ENCODE data around the gene PHKG2.

Gene PHKG2

DNA sequence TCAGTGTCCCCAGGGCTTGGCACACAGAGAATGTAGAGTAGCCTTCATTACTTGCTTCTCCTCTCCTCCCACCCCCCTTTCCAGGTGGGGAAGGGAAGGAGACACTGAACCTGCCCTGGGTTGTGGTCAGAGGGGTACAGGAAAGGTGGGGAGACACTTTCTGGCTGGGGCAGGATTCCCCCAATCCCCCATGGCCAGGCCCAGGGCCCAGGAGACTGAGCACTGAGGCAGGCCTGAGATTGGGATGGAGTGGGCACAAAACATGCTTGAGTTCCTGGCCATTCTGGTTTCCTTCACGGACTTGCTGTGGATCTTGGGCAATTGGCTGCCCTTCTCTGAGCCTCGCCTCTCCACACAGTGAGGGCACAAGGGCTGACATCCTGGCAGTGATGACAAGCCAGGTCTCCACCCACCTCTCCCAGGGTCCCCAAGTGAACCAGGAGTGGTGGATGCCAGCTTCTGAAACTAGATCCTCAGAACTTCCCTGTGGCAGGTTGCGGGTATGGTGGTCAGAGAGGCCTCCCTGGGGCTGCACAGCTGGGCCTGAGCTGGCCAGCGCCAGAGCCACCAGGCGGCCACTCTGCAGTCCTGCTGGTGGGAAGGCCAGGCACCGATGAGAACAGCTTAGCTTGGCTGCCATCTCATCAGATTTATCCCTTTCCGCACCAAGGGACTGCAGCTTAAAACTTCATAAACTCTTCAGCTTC lies 29.5 kb downstream of the PHKG2 start:
- no peak for DNase-seq

DNA sequence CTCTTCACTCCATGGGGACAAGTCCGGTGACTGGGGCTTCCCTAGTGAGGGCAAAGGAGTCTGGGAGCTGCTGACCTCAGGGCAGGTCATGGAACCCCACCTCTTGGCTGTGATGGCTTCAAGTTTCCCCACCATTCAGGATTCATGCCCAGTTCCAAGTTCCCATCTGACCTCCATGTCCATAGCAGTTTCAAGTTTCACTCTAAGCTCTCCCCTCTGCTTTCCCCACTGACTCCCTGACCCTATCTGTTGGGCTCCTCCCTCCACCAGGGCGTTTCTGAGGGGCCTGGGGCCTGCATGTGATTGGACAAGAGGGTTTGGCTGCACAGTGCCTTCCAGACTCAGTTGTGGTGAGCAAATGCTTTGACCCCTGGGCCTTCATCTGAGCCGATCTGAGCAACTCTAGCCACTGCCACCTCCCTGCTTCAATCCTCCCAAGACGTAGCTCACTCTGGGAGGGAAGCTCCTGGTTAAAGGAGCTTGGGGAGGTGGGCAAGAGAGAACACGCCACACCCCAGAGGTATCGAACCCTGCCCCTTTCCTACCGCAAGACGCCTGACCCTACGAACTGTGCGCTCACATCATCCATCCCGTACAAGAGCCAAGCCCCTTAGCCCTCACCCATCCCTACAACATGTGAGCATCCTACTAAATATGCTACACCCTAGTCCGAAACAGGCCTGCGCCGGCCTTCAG lies 30.5 kb downstream of the PHKG2 start:
- DNase-seq, result no peak

DNA sequence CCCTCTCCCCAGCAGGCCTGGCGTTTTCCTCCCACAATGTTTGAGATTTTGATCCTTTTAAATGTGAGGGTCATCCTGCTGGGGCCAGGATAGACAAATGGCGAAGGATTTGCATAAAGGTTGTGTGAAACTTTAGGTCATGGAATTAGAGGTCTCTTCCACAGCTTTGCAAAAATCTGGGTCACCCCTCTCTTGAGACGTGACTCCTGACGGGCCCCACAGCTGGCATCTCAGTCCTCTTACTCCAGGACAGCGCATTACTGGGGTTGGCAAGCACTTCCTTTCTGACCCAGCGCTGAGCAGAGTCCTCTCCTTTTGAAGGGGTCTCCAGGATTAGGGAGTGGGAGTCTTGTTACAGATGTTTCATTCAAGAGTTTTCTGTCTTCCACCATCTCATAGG lies 31.4 kb downstream of the PHKG2 start:
- DNase-seq, result no peak

DNA sequence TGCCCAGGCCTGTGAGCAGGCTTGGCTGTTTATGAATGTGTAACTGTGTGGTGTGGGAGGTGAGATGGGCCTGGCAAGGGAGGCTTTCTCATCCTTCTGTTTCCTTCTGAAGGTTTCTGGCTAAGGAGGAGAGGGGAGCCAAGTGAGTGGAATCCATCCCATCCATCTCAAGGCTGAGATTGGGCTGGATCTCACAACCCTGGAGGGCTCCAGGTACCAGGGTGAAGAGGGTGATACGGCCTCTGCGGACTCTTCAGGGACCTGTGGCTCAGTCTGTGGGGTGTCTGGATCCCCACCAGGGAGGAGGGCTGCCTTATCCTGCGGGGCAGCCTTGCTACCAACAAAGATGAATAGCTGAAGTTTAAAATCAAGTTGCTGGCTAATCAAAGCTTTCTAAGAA lies 31.8 kb downstream of the PHKG2 start:
- DNase-seq, result no peak

DNA sequence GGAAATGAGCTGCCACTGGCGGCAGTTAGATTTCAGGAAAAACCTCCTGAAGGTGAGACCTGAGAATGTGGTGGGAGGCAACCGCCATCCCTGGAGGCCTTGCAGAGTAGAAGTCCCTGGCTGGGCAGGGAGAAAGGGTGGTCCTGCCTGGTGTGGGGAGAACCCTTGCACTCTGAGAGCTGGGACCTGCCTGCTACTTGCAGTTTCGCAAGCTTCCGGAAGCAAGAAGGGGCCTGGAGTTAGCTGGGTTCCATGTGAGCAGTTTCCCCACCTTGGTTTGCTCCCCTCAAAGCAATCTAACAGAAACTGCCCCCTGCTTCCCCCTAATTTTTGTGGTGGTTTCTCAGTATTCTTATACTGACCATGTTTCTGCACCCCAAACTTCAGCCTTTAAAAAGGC lies 32.3 kb downstream of the PHKG2 start:
- no peak for DNase-seq

DNA sequence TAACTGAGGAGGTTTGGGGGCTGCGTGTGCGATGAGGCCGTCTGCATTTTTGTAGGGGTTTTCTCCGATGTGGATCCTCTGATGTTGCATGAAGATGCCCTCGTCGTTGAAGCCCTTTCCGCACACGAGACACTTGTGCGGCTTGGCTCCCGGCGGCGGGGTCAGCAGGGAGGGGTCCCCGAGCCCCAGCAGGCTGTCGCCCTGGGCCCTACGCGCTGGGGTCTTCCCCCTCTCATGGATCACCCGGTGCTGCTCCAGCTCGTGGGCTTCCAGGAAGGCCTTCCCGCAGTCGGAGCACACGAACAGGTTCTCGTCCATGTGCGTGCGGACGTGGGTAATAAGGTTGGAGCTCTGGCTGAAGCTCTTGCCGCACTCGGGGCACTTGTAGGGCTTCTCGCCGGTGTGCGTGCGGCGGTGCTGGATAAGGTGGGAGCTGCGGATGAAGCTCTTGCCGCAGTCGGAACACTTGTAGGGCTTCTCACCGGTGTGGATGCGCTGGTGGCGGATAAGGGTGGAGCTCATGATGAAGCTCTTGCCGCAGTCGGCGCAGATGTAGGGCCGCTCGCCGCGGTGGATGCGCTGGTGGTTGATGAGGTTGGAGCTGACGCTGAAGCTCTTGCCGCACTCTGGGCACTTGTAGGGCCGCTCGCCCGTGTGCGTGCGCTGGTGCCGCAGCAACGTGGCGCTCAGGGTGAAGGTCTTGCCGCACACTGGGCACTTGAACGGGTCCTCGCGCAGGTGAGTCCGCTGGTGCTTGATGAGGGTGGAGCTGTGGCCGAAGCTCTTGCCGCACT lies 34.5 kb downstream of the PHKG2 start:
- no peak for DNase-seq

DNA sequence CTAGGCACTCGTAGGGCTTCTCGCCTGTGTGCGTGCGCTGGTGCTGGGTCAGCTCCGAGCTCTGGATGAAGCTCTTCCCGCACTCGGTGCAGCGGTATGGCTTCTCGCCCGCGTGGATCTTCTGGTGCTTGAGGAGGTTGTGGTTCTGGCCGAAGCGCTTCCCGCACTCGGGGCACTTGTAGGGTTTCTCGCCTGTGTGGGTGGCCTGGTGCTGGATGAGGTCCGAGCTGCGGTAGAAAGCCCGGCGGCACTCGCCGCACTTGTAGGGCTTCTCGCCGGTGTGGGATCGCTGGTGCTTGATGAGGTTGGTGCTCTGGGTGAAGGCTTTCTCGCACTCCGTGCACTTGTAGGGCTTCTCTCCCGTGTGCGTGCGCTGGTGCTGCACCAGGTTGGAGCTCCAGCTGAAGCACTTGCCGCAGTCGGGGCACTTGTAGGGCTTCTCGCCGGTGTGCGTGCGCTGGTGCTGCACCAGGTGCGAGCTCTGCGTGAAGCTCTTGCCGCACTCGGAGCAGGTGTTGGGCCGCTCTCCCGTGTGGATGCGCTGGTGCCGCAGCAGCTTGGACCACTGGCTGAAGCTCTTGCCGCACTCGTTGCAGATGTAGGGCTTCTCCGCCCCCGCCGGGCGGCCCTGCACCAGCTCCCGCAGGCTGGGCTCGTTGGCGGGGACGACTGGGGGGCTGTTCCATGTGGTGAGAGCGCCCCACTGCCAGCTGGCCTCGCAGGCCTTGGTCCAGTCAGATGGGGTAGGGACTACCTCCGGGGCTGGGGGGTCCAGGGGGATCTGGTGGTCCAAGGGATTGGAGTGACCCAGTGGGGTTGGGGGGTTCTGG lies 35.3 kb downstream of the PHKG2 start:
- no peak for DNase-seq

DNA sequence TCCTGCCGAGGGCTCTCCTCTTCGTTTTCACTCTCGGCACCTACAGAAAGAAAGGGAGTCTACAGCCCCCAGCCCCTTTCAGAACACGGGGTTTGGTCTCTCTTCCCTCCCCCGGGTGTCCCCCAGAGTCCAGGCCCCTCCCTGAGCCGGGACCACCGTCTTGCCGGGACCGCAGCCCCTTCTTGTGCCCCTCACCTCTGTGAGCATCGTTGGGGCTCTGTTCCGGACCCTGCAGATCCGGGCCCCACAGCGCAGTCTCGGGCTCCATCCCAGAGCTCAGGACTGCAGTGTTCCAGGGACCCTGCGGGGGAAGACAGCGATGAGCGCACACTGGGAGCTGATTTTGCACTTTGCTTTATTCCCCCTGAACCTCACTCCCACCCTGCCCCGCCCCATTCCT lies 36.0 kb downstream of the PHKG2 start:
- no peak for DNase-seq

DNA sequence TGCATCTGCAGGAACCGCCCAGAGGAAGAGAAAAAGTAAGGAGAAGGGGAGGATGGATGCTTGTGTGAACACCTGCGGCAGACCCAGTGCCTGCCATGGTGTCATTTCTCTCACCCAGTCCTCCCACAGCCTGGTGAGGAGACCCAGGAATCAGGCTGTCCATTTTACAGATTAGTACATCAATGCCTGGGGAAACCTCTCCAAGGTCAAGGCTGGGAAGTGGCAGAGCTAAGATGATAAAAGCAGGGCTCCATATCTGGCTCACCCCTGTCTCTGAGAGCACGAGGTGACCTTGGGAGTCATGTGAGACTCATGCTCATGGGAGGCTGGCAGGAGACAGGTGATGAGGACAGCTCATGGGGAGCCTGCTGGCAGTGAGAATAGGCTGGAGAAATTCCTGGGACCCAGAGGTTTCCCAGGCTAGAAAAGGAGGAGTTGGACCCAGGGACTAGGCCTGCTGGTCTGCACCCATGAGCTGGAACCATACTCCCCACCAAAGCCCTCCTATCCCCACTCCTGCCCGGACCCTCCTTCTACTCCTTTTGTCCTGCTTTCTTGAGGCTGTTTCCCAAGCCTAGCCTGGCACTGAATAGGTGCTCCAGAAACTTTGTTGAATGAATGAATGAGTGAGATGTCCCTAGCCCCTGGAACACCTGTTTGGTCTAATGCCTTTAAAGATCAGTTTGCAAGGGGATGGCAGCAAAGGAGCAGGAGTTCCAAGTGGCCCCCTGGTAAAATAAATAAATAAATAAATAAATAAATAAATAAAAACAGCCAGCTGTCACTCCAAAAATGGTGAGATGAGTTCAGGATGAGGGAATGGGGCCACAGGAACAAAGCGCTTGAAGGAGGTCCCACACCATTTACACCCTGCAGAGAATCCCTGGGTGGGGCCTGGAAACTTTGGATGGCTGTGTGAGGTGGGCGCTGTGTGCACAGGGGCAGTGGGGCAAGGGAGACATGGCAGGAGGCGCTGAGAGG lies 37.2 kb downstream of the PHKG2 start:
- no peak for DNase-seq

DNA sequence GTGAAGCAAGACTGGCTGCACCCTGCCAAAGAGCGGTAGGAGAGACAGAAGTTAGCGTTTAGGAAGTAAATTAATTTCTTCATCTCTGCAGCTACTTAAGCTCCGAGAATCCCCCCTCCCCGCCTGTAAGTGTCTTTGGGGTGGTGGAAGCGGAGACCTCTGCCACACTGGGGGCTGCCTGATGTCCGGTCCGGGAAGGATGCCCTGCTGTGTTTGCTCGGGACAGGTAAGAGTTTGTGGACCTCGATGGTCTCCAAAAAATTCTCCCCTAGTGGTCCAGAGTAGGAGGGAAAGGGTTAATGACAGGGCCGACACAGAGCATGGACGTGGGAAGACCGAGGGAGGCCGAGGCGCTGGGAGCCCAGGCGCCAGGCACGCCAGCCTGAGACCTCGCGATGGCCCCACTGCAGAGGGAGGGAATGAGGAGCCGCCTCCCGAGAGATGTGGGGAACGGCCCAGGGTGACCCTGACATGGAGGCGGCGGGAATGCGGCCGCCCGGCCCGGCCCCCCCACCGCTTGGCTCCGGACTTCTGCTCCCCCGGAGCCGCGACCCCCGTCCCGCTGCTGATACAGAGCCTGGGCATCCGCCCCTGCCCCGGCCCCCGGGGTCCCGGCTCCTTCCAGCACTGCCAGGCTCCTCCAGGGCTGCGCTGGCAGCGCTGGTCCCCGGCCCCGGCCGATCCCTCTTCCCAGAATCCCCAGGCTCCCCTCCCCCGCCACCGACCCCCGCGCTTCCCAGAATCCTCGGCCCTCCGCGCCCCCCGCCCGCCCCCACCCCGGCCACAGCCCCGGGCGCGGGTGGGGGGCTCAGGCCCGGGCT lies 38.1 kb downstream of the PHKG2 start:
- peak; percentile 50 for DNase-seq

DNA sequence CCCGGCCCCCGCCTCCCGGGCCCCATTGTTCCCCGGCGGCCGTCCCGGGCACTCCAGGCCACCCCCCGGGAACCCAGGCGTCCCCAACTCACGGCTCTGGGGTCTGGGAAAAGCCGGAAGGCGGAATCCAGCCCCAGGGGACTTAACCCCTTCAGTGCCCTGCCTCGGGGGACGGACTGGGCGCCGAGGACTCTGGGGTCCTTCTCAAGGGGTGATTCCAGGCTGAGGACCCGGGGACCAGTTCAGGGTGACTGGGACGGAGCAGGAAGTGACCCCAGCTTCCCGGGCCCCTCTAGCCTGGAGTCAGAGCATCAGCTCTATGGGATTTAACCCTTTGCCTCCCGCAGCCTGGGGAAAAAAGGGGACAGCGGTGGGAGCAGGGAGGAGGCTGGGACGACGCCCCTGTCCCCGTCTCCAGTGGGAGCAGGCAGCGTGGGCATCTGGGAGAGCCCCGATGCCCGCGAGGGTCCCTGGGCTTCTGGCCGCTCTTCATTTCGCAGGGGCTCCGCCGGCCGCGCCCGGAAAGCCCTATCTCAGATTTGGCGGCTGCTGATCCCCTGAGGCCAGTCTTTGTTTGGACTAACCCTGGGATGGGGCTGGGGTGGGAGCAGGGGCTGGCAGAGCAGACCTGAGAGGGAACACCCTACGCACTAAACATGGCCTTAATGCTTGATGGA lies 38.8 kb downstream of the PHKG2 start, which contains the start of gene ZNF629:
TSS of gene ZNF629 (minus strand) at position 270 of the 677 bp plus-strand sequence. CDS start 2,723 bp downstream, outside the sequence.
- DNase-seq, result peak; percentile 76

DNA sequence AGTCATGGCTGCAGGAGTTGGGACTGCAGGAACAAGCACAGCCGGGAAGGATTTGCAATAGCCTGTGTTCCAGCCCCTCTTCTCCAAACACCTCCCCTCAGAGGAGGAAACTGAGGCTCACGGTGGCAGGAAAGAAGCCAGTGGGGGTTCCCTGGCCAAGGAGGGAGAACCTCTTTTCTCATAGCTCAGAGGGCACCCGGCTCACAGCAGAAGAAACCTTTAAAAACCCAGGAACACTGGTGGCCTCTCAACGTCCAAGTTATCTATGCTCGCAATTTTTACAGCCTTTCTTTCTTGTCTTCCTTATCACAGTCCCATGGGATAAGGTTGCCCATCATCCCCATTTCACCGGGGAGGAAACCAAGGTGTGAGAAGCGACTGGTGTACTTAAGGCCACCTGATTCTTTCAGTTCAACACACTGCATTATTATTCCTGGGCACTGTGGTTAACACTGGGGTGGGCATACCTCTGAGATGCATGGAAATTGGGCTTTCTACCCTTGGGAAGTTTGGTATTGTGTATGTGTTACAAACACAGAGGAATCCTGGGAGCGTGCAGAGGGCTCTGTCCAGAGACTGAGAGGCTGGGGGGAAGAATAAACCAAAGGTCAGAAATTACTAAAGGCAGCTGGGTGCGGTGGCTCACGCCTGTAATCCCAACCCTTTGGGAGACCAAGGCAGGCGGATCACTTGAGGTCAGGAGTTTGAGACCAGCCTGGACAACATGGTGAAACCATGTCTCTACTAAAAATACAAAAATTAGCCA lies 39.6 kb downstream of the PHKG2 start:
- DNase-seq, result no peak

DNA sequence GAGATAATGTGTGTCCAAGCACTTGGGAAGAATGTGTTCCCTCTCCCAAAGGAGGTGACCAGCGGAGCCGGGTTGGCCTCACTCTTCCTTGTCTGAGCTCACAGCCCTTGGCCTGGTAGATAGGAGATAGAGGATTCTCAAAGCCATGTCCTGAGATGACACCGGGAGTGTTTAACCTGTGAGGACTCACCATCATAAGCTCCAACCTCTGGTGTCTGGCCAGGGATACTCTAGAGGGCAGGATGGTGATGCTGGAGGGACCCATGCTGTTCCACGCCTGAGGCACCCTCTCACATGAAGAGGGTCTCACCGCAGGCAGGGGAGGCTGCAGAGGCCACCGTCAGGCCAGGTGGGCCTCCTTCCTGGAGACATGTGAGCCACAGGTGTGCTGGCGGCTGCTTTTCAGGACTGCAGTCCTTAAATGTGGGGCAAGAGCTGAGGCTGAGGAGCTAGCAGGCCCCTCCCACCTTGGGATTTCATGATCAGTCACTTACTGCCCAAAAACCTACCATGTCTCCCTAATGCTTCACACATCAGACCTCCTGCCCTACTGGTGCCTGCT lies 45.4 kb downstream of the PHKG2 start:
- no peak for DNase-seq

DNA sequence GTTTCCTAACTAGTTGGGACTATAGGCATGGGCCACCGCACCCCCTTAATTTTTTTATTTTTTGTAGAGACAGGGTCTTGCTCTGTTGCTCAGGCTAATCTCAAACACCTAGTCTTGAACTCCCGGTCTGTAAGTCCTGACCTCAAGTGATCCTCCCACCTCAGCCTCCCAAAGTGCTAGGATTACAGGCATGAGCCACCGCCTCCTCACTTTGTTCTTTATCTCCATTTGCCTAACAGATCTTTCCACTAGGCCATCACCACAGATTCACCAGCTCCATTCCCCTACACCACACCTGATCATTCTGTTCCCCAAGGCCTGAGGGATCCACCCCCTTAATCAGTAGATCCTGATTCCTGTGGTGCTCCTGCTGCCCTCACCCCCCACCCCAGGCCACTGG lies 46.4 kb downstream of the PHKG2 start:
- DNase-seq, result no peak

DNA sequence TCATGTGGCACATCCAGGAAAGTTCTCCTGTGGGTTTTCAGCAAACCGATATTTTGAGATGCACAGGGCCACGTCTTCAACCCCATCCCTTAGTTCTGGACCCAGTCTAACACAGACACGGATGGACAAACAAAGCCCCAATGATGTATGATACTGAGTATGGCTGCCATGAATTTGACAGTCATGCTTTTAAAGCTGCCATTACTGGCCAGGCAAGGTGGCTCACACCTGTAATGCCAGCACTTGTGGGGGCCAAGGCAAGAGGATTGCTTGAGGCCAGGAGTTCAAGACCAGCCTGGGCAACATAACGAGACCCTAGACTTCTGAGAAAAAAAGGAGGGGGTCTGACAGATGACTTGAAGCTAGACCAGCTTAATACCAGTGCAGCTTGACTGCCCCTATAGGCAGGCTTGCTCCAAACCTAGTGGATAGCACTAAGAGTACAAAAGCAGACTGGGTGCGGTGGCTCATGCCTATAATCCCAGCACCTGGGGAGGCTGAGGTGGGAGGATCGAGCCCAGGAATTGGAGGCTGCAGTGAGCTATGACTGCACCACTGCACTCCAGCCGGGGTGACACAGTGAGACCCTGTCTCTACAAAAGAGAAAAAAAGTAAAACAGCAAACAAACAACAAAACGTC lies 49.6 kb downstream of the PHKG2 start:
- no peak for DNase-seq

Data from NCI-H345 (cell line).